Kidney epithelial cell (primary cell): ENCODE data around the gene COX19. TPM values are rescaled to one million over a fixed set of nuclear protein-coding genes. Genes with fewer than 3 reads are reported as not detected.

Source experiments
- DNase-seq: peaks from one replicate; pipeline ENCODE4 v3.0.0-alpha.2; 2010; ENCODE audit warnings: low read depth
- H3K27me3 ChIP-seq: 2 replicates; pipeline ENCODE4 v1.6.0; 2011; ENCODE audit warnings: low read length; ENCODE audit not compliant: control insufficient read depth, insufficient read depth
- H3K36me3 ChIP-seq: 2 replicates; pipeline ENCODE4 v1.5.1; 2011; ENCODE audit warnings: low read length; ENCODE audit not compliant: control insufficient read depth, insufficient read depth
- H3K4me3 ChIP-seq: 2 replicates; pipeline ENCODE4 v1.5.1; 2011; ENCODE audit warnings: low read depth, mild to moderate bottlenecking, control low read depth, low read length
- CTCF ChIP-seq: IDR thresholded peaks from 2 replicates; pipeline ENCODE4 v1.5.1; 2011; ENCODE audit warnings: mild to moderate bottlenecking, moderate library complexity, low read length, control low read depth, inconsistent platforms; ENCODE audit not compliant: insufficient read depth, poor library complexity, severe bottlenecking
- total RNA-seq: library from RNA; depleted of rRNA; stranded (reverse); fragments of >200 nt; gene quantifications from 2 replicates; pipeline ENCODE4 v1.2.3, GENCODE V29; 2015

Gene COX19
- total RNA-seq: 14.1 and 15.5 TPM in 2 replicates

- DNase-seq: peak; percentile 43
- no peaks in the 10 kb centered on the region for H3K27me3 ChIP-seq
- peaks cover 3% of the 10 kb centered on the region for H3K36me3 ChIP-seq
- peak within 1 kb of the TSS; percentile 97 for H3K4me3 ChIP-seq
- TF ChIP-seq CTCF: no peak
Measured at GRCh38 chr7:974820-975681, at the start of gene COX19. Gene COX19, minus strand, starts transcription at chr7:975549. Its CDS starts 40 bp downstream, at chr7:975509.

- Histone ChIP-seq H3K36me3 (peaks cover 3% of the 10 kb centered on the region), H3K4me3 (no peak overlapping the region), H3K27me3 (no peaks in the 10 kb centered on the region)
- DNase-seq: no peak
- TF ChIP-seq CTCF: no peak
Measured at GRCh38 chr7:1024331-1024841, 49.0 kb upstream of the COX19 start.

GRCh38 chr7:1022801-1023465, 47.6 kb upstream of the COX19 start:
- TF ChIP-seq CTCF: no peak

GRCh38 chr7:1022356-1022755, 47.0 kb upstream of the COX19 start:
- Histone ChIP-seq H3K4me3 (no peak overlapping the region), H3K36me3 (peaks cover 3% of the 10 kb centered on the region), H3K27me3 (no peaks in the 10 kb centered on the region)
- no peak for TF ChIP-seq CTCF
- no peak for DNase-seq

More at GRCh38 chr7:1022801-1023465, 47.6 kb upstream of the COX19 start:
- no peak for DNase-seq
- H3K36me3 ChIP-seq: peaks cover 3% of the 10 kb centered on the region
- H3K4me3 ChIP-seq: no peak overlapping the region
- H3K27me3 ChIP-seq: no peaks in the 10 kb centered on the region

- no peaks in the 10 kb centered on the region for H3K27me3 ChIP-seq
- H3K36me3 ChIP-seq: peaks cover 3% of the 10 kb centered on the region
- TF ChIP-seq CTCF: no peak
- DNase-seq: no peak
- H3K4me3 ChIP-seq: no peak overlapping the region
Measured at GRCh38 chr7:1021931-1022330, 46.6 kb upstream of the COX19 start.
